Parathyroid adenoma (tissue), 2 donors: ENCODE measurements around the gene HACD1.

Experiments
- H2AFZ ChIP-seq: fragments of 300-600 bp; sonication (generic); one replicate; pipeline ENCODE4 v1.7.0; 2017; ENCODE audit warnings: antibody characterized with exemption, mild to moderate bottlenecking
- H3K27ac ChIP-seq: fragments of 300-600 bp; sonication (generic); one replicate; pipeline ENCODE4 v1.7.0; 2017
- H3K27me3 ChIP-seq: fragments of 300-600 bp; sonication (generic); one replicate; pipeline ENCODE4 v1.7.0; 2017; ENCODE audit warnings: low read length; ENCODE audit not compliant: control insufficient read depth, insufficient read depth
- H3K36me3 ChIP-seq: fragments of 300-600 bp; sonication (generic); one replicate; pipeline ENCODE4 v1.7.0; 2017; ENCODE audit warnings: low read length; ENCODE audit not compliant: control insufficient read depth, insufficient read depth
- H3K4me1 ChIP-seq: fragments of 300-600 bp; sonication (generic); one replicate; pipeline ENCODE4 v1.7.0; 2017; ENCODE audit warnings: control low read depth
- H3K4me2 ChIP-seq: fragments of 300-600 bp; sonication (generic); one replicate; pipeline ENCODE4 v1.7.0; 2017; ENCODE audit warnings: low read length
- H3K4me3 ChIP-seq: fragments of 300-600 bp; sonication (generic); one replicate; pipeline ENCODE4 v1.7.0; 2017; ENCODE audit warnings: low read depth, low read length
- H3K79me2 ChIP-seq: fragments of 300-600 bp; sonication (generic); one replicate; pipeline ENCODE4 v1.7.0; 2017; ENCODE audit warnings: control low read depth
- H3K9ac ChIP-seq: fragments of 300-600 bp; sonication (generic); one replicate; pipeline ENCODE4 v1.7.0; 2017; ENCODE audit warnings: mild to moderate bottlenecking
- H3K9me3 ChIP-seq: fragments of 300-600 bp; sonication (generic); one replicate; pipeline ENCODE4 v1.7.0; 2017; ENCODE audit warnings: low read length; ENCODE audit not compliant: control insufficient read depth
- CTCF ChIP-seq: fragments of 300-600 bp; sonication (generic); IDR thresholded peaks from one replicate; pipeline ENCODE4 v1.7.0; 2017; ENCODE audit warnings: antibody characterized with exemption, mild to moderate bottlenecking
- donor health status: primary hyperparathyroidism.

HACD1 gene

GRCh38 chr10:17644485-17644943 is 27.3 kb upstream of the HACD1 start:
- H3K27me3 ChIP-seq, result no peaks in the 10 kb centered on the region
- H3K79me2 ChIP-seq, result peaks cover 40% of the 10 kb centered on the region
- H3K27ac ChIP-seq, result peak overlapping the region; percentile 100
- no peaks in the 10 kb centered on the region for H3K36me3 ChIP-seq
- peak overlapping the region; percentile 94 for H3K4me2 ChIP-seq
- peak overlapping the region; percentile 86 for H3K9ac ChIP-seq
- H3K4me3 ChIP-seq, result peak overlapping the region; percentile 85
- H3K9me3 ChIP-seq, result no peaks in the 10 kb centered on the region
- no peaks in the 10 kb centered on the region for H3K4me1 ChIP-seq
- H2AFZ ChIP-seq, result peak overlapping the region; percentile 98
- TF ChIP-seq CTCF, result no peak

DNA sequence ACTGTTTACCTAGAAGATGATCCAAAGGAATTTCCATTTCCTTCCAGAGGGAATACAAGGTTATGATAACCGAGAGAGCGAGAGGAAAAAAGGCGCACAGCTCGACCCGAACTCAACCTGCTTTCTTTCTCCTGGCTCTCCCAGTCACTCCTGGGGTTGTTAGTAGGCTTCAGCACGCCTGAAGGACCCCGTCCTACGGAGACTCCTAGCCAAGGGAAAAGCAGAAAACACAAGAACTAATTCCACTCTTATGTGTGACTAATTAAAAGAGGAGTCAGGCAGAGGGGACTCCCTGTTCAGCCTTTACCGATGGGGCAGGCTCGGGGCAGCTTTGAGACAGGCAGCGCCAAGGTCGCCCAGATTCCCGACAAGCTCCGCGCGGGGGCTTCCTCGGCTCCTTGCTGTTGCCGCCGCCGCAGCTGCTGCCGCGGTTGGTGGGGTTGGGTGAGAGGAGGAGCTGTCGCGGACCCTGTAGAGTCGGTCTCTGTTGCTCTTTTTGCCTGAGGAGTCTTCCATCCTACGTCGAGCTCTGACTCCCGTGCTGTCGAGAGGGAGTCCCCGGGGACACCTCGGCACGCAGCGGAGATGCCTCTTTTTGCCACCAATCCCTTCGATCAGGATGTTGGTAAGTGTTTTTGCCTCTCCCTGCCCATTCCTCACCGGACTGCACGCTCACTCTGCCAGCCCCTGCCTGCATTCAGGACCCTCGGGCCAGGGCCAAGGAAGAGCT is 26.7 kb upstream of the HACD1 start, which contains the start of gene STAM:
Gene STAM (plus strand): TSS at position 397 of the 730 bp plus-strand sequence. CDS start 189 bp downstream, at position 586.
- peak within 1 kb of the TSS; percentile 100 for H3K27ac ChIP-seq
- H3K4me3 ChIP-seq, result peak within 1 kb of the TSS; percentile 85
- no peaks in the 10 kb centered on the region for H3K27me3 ChIP-seq
- TF ChIP-seq CTCF, result no peak
- H3K79me2 ChIP-seq, result peaks cover 37% of the 10 kb centered on the region
- no peaks in the 10 kb centered on the region for H3K36me3 ChIP-seq
- no peaks in the 10 kb centered on the region for H3K9me3 ChIP-seq
- H3K4me1 ChIP-seq, result no peaks in the 10 kb centered on the region
- H3K4me2 ChIP-seq, result peak within 1 kb of the TSS; percentile 94
- H2AFZ ChIP-seq, result peak within 1 kb of the TSS; percentile 98
- H3K9ac ChIP-seq, result peak within 1 kb of the TSS; percentile 86

- Histone ChIP-seq H3K27me3 (no peaks in the 10 kb centered on the region), H3K27ac (peak overlapping the region; percentile 100), H3K79me2 (peaks cover 33% of the 10 kb centered on the region), H3K4me3 (peak overlapping the region; percentile 85), H3K4me1 (no peaks in the 10 kb centered on the region), H3K4me2 (peak overlapping the region; percentile 94), H3K9me3 (no peaks in the 10 kb centered on the region), H2AFZ (peak overlapping the region; percentile 98), H3K9ac (peak overlapping the region; percentile 86), H3K36me3 (no peaks in the 10 kb centered on the region)
- TF ChIP-seq CTCF, result no peak
These were observed 26.2 kb upstream of the HACD1 start for GRCh38 chr10:17643339-17643754.

- peaks cover 12% of the 10 kb centered on the region for H3K79me2 ChIP-seq
- no peaks in the 10 kb centered on the region for H3K36me3 ChIP-seq
These were observed 23.2 kb upstream of the HACD1 start for GRCh38 chr10:17640331-17640816.

More at GRCh38 chr10:17640331-17640816, 23.2 kb upstream of the HACD1 start:
- Histone ChIP-seq H3K27me3 (no peaks in the 10 kb centered on the region), H3K4me3 (no peak overlapping the region), H3K4me1 (no peaks in the 10 kb centered on the region), H3K4me2 (no peak overlapping the region), H3K9me3 (no peaks in the 10 kb centered on the region), H3K27ac (no peak overlapping the region), H2AFZ (no peak overlapping the region), H3K9ac (no peak overlapping the region)
- TF ChIP-seq CTCF, result no peak
